ENCODE data around the gene SELENOO. TPM values are rescaled to one million over a fixed set of nuclear protein-coding genes. Genes with fewer than 3 reads are reported as not detected.

Gene SELENOO
- total and polyA plus RNA-seq, 2 donors (not counting 1 experiment from before 2014, with no cell fraction given) = 62.1 to 74.6 TPM

- H3K27ac Mint-ChIP-seq = no peak overlapping the region
- Histone ChIP-seq H2AFZ (ENCODE audit: insufficient read depth, low read depth, low read length, poor library complexity, severe bottlenecking) (no peak overlapping the region), H3K9me3 (ENCODE audit: control extremely low read depth in 1 of 3, control insufficient read depth in 2 of 3, insufficient read depth in 1 of 3, low read length in 2 of 3) (peaks cover 0 to 5% (median 0%) of the 10 kb centered on the region in 3 donors), H3K27ac (ENCODE audit: low read length in 2 of 2) (no peak overlapping the region), H3K4me3 (ENCODE audit: control extremely low read depth in 1 of 5, extremely low read depth in 1 of 5, insufficient read depth in 1 of 5, low read depth in 2 of 5, low read length in 4 of 5) (no peak overlapping the region), H3K9ac (ENCODE audit: low read length) (no peak overlapping the region), H3K27me3 (replicated peaks in 1 of 4; ENCODE audit: control extremely low read depth in 1 of 4, control insufficient read depth in 3 of 4, insufficient read depth in 4 of 4, low read length in 3 of 4) (no peaks in the 10 kb centered on the region), H3K4me2 (replicated peaks; ENCODE audit: low read depth, low read length, poor library complexity, severe bottlenecking) (no peak overlapping the region), H3K36me3 (replicated peaks in 1 of 2; ENCODE audit: control extremely low read depth in 1 of 2, control insufficient read depth in 1 of 2, extremely low read depth in 1 of 2, insufficient read depth in 2 of 2, low read length in 1 of 2) (peaks cover 0 to 28% of the 10 kb centered on the region in 2 experiments), H3K4me1 (ENCODE audit: control insufficient read depth in 2 of 2, insufficient read depth in 2 of 2, low read length in 2 of 2) (peaks cover 20 to 30% of the 10 kb centered on the region in 2 donors), H4K20me1 (ENCODE audit: control insufficient read depth, insufficient read depth, low read length, poor library complexity, severe bottlenecking) (peaks cover 89% of the 10 kb centered on the region), H3K79me2 (ENCODE audit: control insufficient read depth, insufficient read depth, low read length) (peaks cover 97% of the 10 kb centered on the region)
- DNase-seq (no peak), ATAC-seq (ENCODE audit: low read depth) (no peak)
- peaks cover 29% of the 10 kb centered on the region for H3K4me1 Mint-ChIP-seq
- 84% methylated on average over 7 of the region's 9 CpGs for WGBS (ENCODE audit: insufficient coverage)
- intact Hi-C loops (cut with micrococcal nuclease) = no loop called here
- H3K27me3 Mint-ChIP-seq = no peaks in the 10 kb centered on the region
- CTCF ChIA-PET = interaction anchor here (0.7 to 3.9 kb wide), 6 partner anchors 13 to 382 kb away, joined by 3 to 21 read pairs (median 3); partner anchors contain the start of gene MAPK12
- H3K4me3 Mint-ChIP-seq = no peak overlapping the region
- POLR2A ChIA-PET = interaction anchor here (0.6 kb wide), 1 partner anchor 69 kb away, joined by 4 read pairs; no protein-coding TSS in a partner anchor
- no peak for TF ChIP-seq EZH2 (IDR thresholded peaks at IDR 0.05; ENCODE audit: borderline replicate concordance, insufficient read depth, low read depth, low read length, poor library complexity, severe bottlenecking)
- TF ChIP-seq, protein P1, sequence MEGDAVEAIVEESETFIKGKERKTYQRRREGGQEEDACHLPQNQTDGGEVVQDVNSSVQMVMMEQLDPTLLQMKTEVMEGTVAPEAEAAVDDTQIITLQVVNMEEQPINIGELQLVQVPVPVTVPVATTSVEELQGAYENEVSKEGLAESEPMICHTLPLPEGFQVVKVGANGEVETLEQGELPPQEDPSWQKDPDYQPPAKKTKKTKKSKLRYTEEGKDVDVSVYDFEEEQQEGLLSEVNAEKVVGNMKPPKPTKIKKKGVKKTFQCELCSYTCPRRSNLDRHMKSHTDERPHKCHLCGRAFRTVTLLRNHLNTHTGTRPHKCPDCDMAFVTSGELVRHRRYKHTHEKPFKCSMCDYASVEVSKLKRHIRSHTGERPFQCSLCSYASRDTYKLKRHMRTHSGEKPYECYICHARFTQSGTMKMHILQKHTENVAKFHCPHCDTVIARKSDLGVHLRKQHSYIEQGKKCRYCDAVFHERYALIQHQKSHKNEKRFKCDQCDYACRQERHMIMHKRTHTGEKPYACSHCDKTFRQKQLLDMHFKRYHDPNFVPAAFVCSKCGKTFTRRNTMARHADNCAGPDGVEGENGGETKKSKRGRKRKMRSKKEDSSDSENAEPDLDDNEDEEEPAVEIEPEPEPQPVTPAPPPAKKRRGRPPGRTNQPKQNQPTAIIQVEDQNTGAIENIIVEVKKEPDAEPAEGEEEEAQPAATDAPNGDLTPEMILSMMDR (IDR thresholded peaks at IDR 0.05) = no peak
- no peaks in the 10 kb centered on the region for H3K9me3 Mint-ChIP-seq (ENCODE audit: insufficient read depth)
Observed at GRCh38 chr22:50238755-50239154, 37.9 kb downstream of the SELENOO start.

- CTCF ChIA-PET = interaction anchor here (0.7 to 2.6 kb wide), 15 partner anchors 9 to 474 kb away, joined by 3 to 20 read pairs (median 5); partner anchors contain the start of genes DENND6B, HDAC10 and SCO2
- 64% methylated on average over 5 of the region's 14 CpGs for WGBS (ENCODE audit: insufficient coverage)
- Mint-ChIP-seq H3K9me3 (ENCODE audit: insufficient read depth) (no peaks in the 10 kb centered on the region), H3K27me3 (no peaks in the 10 kb centered on the region), H3K4me3 (peak overlapping the region; percentile 96), H3K4me1 (peaks cover 36% of the 10 kb centered on the region), H3K27ac (peak overlapping the region; percentile 53)
- Histone ChIP-seq H3K4me3 (ENCODE audit: control extremely low read depth in 1 of 5, extremely low read depth in 1 of 5, insufficient read depth in 1 of 5, low read depth in 2 of 5, low read length in 4 of 5) (peak overlapping the region in 3 of 5 experiments; percentile 12 to 48 (median 25)), H3K27ac (ENCODE audit: low read length in 2 of 2) (no peak overlapping the region), H3K36me3 (replicated peaks in 1 of 2; ENCODE audit: control extremely low read depth in 1 of 2, control insufficient read depth in 1 of 2, extremely low read depth in 1 of 2, insufficient read depth in 2 of 2, low read length in 1 of 2) (peaks cover 0 to 32% of the 10 kb centered on the region in 2 experiments), H3K9me3 (ENCODE audit: control extremely low read depth in 1 of 3, control insufficient read depth in 2 of 3, insufficient read depth in 1 of 3, low read length in 2 of 3) (no peaks in the 10 kb centered on the region), H3K79me2 (ENCODE audit: control insufficient read depth, insufficient read depth, low read length) (peaks cover 89% of the 10 kb centered on the region), H4K20me1 (ENCODE audit: control insufficient read depth, insufficient read depth, low read length, poor library complexity, severe bottlenecking) (peaks cover 74% of the 10 kb centered on the region), H3K4me2 (replicated peaks; ENCODE audit: low read depth, low read length, poor library complexity, severe bottlenecking) (peak overlapping the region; percentile 93), H2AFZ (ENCODE audit: insufficient read depth, low read depth, low read length, poor library complexity, severe bottlenecking) (no peak overlapping the region), H3K9ac (ENCODE audit: low read length) (peak overlapping the region; percentile 19), H3K27me3 (replicated peaks in 1 of 4; ENCODE audit: control extremely low read depth in 1 of 4, control insufficient read depth in 3 of 4, insufficient read depth in 4 of 4, low read length in 3 of 4) (no peaks in the 10 kb centered on the region), H3K4me1 (ENCODE audit: control insufficient read depth in 2 of 2, insufficient read depth in 2 of 2, low read length in 2 of 2) (peaks cover 30 to 50% of the 10 kb centered on the region in 2 donors)
- DNase-seq (no peak), ATAC-seq (ENCODE audit: low read depth) (no peak)
- intact Hi-C loops (cut with micrococcal nuclease) = no loop called here
- POLR2A ChIA-PET = interaction anchor here (0.7 kb wide), 1 partner anchor 44 kb away, joined by 3 read pairs; no protein-coding TSS in a partner anchor
- TF ChIP-seq EZH2 (IDR thresholded peaks at IDR 0.05; ENCODE audit: borderline replicate concordance, insufficient read depth, low read depth, low read length, poor library complexity, severe bottlenecking) = no peak
Observed at GRCh38 chr22:50242406-50242949, 41.7 kb downstream of the SELENOO start.
